NCI-H2029 (cell line): ENCODE measurements around the gene TACSTD2.
A peak's percentile ranks its signal among the peaks of the same experiment; 100 is the strongest.
"Not testable (repeated sequence)": the region's sequence is repeated elsewhere in the genome, so short reads cannot be mapped to it uniquely, and the experiment has no call there.

ENCODE experiments used
- DNase-seq: peaks from one replicate; lab custom pipeline; 2025; lab: John Stamatoyannopoulos, UW

The TACSTD2 gene

GRCh38 chr1:58576727-58577653 is at the start of gene TACSTD2:
TSS of gene TACSTD2 (minus strand) at chr1:58577252. CDS start at chr1:58577156, 96 bp downstream.
- no peak for DNase-seq

- DNase-seq: no peak
These were observed 49.2 kb upstream of the TACSTD2 start for GRCh38 chr1:58626293-58626692.

- not testable (repeated sequence) for DNase-seq
These were observed 46.2 kb upstream of the TACSTD2 start for GRCh38 chr1:58623259-58623658.

- no peak for DNase-seq
These were observed 45.5 kb upstream of the TACSTD2 start for GRCh38 chr1:58622571-58622970.

GRCh38 chr1:58621391-58621790 is 44.3 kb upstream of the TACSTD2 start:
- no peak for DNase-seq

GRCh38 chr1:58620926-58621325 is 43.9 kb upstream of the TACSTD2 start:
- no peak for DNase-seq

GRCh38 chr1:58620259-58620658 is 43.2 kb upstream of the TACSTD2 start:
- peak; percentile 84 for DNase-seq

- DNase-seq: peak; percentile 37
These were observed 42.4 kb upstream of the TACSTD2 start for GRCh38 chr1:58619286-58620054.

GRCh38 chr1:58618303-58618702 is 41.3 kb upstream of the TACSTD2 start:
- no peak for DNase-seq

GRCh38 chr1:58611861-58612385 is 34.9 kb upstream of the TACSTD2 start:
- no peak for DNase-seq

- DNase-seq: no peak
These were observed 31.9 kb upstream of the TACSTD2 start for GRCh38 chr1:58608945-58609344.

- no peak for DNase-seq
These were observed 31.2 kb upstream of the TACSTD2 start for GRCh38 chr1:58608297-58608696.

- DNase-seq: no peak
These were observed 30.3 kb upstream of the TACSTD2 start for GRCh38 chr1:58607391-58607790.

- DNase-seq: not testable (repeated sequence)
These were observed 24.9 kb upstream of the TACSTD2 start for GRCh38 chr1:58601921-58602320.

- no peak for DNase-seq
These were observed 20.9 kb upstream of the TACSTD2 start for GRCh38 chr1:58597996-58598395.

- no peak for DNase-seq
These were observed 20.0 kb upstream of the TACSTD2 start for GRCh38 chr1:58597076-58597475.

GRCh38 chr1:58596631-58597052 is 19.6 kb upstream of the TACSTD2 start:
- no peak for DNase-seq

- no peak for DNase-seq
These were observed 17.5 kb upstream of the TACSTD2 start for GRCh38 chr1:58594546-58594945.

GRCh38 chr1:58592522-58593134 is 15.6 kb upstream of the TACSTD2 start:
- DNase-seq: no peak

- DNase-seq: no peak
These were observed 14.8 kb upstream of the TACSTD2 start for GRCh38 chr1:58591806-58592205.

- DNase-seq: no peak
These were observed 13.0 kb upstream of the TACSTD2 start for GRCh38 chr1:58590019-58590418.

GRCh38 chr1:58588396-58588795 is 11.3 kb upstream of the TACSTD2 start:
- no peak for DNase-seq
